Loucy (cell line): Measurements from ENCODE around the gene BIN1.
A peak's percentile ranks its signal among the peaks of the same experiment; 100 is the strongest.

ENCODE experiments used
- H2AFZ ChIP-seq: fragments of 200-600 bp; sonication (generic); 2 replicates; pipeline ENCODE4 v1.6.0; 2016; ENCODE audit warnings: antibody characterized with exemption, mild to moderate bottlenecking, low read length, moderate library complexity
- H3F3A ChIP-seq: fragments of 200-600 bp; 2 replicates; pipeline ENCODE4 v1.6.0; 2016; ENCODE audit warnings: antibody characterized with exemption, low read depth, mild to moderate bottlenecking
- H3K27me3 ChIP-seq: fragments of 200-600 bp; sonication (generic); 2 replicates; pipeline ENCODE4 v1.6.1; 2014; ENCODE audit warnings: low read length, mild to moderate bottlenecking; ENCODE audit not compliant: insufficient read depth, poor library complexity, severe bottlenecking
- H3K36me3 ChIP-seq: fragments of 200-600 bp; sonication (generic); 2 replicates; pipeline ENCODE4 v1.6.1; 2016; ENCODE audit warnings: low read length; ENCODE audit not compliant: insufficient read depth
- H3K4me1 ChIP-seq: fragments of 200-600 bp; sonication (generic); 2 replicates; pipeline ENCODE4 v1.5.1; 2014; ENCODE audit warnings: low read length, mild to moderate bottlenecking; ENCODE audit not compliant: insufficient read depth, poor library complexity, severe bottlenecking
- H3K4me2 ChIP-seq: fragments of 200-600 bp; sonication (generic); 2 replicates; pipeline ENCODE4 v1.6.0; 2014; ENCODE audit warnings: antibody characterized with exemption, low read length, low read depth, mild to moderate bottlenecking; ENCODE audit not compliant: poor library complexity, severe bottlenecking
- H3K4me3 ChIP-seq: fragments of 200-600 bp; sonication (generic); 2 replicates; pipeline ENCODE4 v1.5.1; 2014; ENCODE audit warnings: low read length, mild to moderate bottlenecking, mixed read lengths; ENCODE audit not compliant: poor library complexity, severe bottlenecking
- H3K79me2 ChIP-seq: fragments of 200-600 bp; sonication (generic); 2 replicates; pipeline ENCODE4 v1.6.1; 2014; ENCODE audit warnings: low read length; ENCODE audit not compliant: insufficient read depth
- H3K9ac ChIP-seq: fragments of 200-600 bp; sonication (generic); 2 replicates; pipeline ENCODE4 v1.6.0; 2014; ENCODE audit warnings: mild to moderate bottlenecking, low read depth, low read length, moderate library complexity; ENCODE audit not compliant: poor library complexity, severe bottlenecking
- H3K9me2 ChIP-seq: fragments of 200-600 bp; sonication (generic); replicated peaks from 2 replicates; pipeline ENCODE4 v1.6.1; 2016; ENCODE audit warnings: low read depth, low read length, mixed read lengths
- H3K9me3 ChIP-seq: fragments of 200-600 bp; sonication (generic); 2 replicates; pipeline ENCODE4 v1.6.1; 2014; ENCODE audit warnings: mild to moderate bottlenecking, antibody characterized with exemption, low read length, low read depth; ENCODE audit not compliant: insufficient read depth
- H4K20me1 ChIP-seq: fragments of 200-600 bp; sonication (generic); 2 replicates; pipeline ENCODE4 v1.6.0; 2014; ENCODE audit warnings: antibody characterized with exemption, low read length, mild to moderate bottlenecking; ENCODE audit not compliant: insufficient read depth, poor library complexity, severe bottlenecking
- CTCF ChIP-seq: fragments of 200-600 bp; sonication (generic); conservative IDR thresholded peaks from 2 replicates; pipeline ENCODE4 v1.5.1; 2014; ENCODE audit warnings: mild to moderate bottlenecking, antibody characterized with exemption, low read length
- EZH2phosphoT487 ChIP-seq: fragments of 200-600 bp; IDR thresholded peaks from 2 replicates; pipeline ENCODE4 v1.6.1; 2018; ENCODE audit warnings: antibody characterized with exemption, mild to moderate bottlenecking, moderate library complexity, borderline replicate concordance

The BIN1 gene

DNA sequence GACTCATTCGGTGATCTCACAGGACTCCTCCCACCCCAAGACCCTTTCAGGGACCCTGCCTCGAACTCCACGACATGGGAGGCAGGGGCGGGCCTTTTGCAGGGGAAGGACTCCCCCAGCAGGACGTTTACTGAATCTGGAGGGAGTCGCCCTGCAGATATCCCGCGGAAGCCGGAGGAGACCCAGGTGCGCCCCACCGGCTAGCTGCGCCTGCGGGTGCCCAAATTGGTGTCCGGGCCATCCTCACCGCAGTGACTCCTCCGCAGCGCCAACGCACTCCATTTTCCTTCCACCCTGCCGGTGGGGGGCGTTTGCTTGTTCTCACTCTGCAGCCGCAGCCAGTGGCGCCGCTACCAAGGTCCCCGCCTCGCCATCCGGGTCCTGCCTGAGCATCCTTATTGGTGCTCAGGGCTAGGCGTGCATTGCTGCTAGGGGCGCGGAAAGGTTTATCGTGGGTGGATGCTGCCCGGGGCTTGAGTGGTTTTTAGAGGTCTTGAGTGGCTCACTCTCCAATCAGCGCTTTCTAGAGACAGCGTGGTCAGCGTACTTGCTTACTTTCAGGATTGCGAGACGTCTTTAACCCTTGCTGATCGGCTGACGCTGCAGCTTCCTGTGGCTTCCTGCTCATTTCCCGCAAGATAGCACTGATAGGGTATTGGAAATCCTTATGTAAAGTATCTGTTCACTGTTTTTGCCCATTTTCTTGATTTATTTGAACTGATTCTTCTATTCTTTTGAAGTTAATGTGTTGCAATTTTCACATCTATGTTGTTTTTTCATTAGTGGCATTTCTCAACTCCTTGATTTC lies 81.4 kb downstream of the BIN1 start:
- no peaks in the 10 kb centered on the region for H3K9me3 ChIP-seq
- no peaks in the 10 kb centered on the region for H3K9me2 ChIP-seq
- H4K20me1 ChIP-seq = no peaks in the 10 kb centered on the region
- H3K4me2 ChIP-seq = peak overlapping the region; percentile 10
- no peaks in the 10 kb centered on the region for H3K4me1 ChIP-seq
- H2AFZ ChIP-seq = peak overlapping the region; percentile 64
- no peak overlapping the region for H3K4me3 ChIP-seq
- TF ChIP-seq EZH2phosphoT487 = no peak
- TF ChIP-seq CTCF = no peak
- no peaks in the 10 kb centered on the region for H3K79me2 ChIP-seq
- no peak overlapping the region for H3K9ac ChIP-seq
- no peaks in the 10 kb centered on the region for H3K36me3 ChIP-seq
- H3K27me3 ChIP-seq = no peaks in the 10 kb centered on the region
- no peaks in the 10 kb centered on the region for H3F3A ChIP-seq

DNA sequence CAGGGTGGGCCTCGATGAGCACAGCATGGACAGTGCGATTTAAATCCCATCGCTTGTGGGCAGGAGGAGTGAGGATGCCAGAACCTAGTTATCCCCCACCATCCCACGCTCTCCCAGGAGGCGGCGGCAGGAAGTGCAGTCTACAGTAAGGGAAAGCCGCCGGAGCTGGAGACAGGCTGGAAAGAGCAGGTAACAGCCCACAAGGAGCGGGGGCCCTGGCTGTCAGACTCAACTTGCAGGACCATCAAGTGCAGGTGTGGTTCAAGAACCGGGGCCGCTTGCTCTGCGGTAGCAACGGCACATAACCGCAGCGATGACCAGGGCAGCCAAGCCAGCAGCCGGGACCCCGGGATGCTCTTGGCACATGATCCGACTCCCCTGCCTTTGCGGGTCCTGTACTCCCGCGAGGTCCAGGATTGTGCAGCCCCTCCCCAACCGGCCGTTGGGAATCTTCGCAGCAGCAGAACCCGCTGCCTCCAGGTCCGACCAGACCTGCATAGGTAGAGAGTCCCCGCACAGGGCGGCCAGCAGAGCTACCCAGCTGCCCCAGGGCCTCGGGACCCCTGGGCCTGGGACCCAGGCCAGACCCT lies 82.1 kb downstream of the BIN1 start:
- H3K27me3 ChIP-seq = no peaks in the 10 kb centered on the region

GRCh38 chr2:127023504-127023903 lies 83.5 kb downstream of the BIN1 start:
- Histone ChIP-seq H3F3A (no peaks in the 10 kb centered on the region), H3K4me1 (no peaks in the 10 kb centered on the region), H3K4me2 (no peak overlapping the region), H3K36me3 (no peaks in the 10 kb centered on the region), H3K4me3 (no peak overlapping the region), H2AFZ (no peak overlapping the region), H3K9ac (no peak overlapping the region), H3K79me2 (no peaks in the 10 kb centered on the region), H3K9me3 (no peaks in the 10 kb centered on the region), H3K9me2 (no peaks in the 10 kb centered on the region), H3K27me3 (no peaks in the 10 kb centered on the region), H4K20me1 (no peaks in the 10 kb centered on the region)
- TF ChIP-seq EZH2phosphoT487 = no peak

More for the DNA sequence above, 82.1 kb downstream of the BIN1 start:
- H3K9me3 ChIP-seq = no peaks in the 10 kb centered on the region
- no peaks in the 10 kb centered on the region for H3K36me3 ChIP-seq
- TF ChIP-seq CTCF = no peak
- no peaks in the 10 kb centered on the region for H3K9me2 ChIP-seq
- no peak overlapping the region for H3K4me3 ChIP-seq
- no peak overlapping the region for H2AFZ ChIP-seq
- no peaks in the 10 kb centered on the region for H3F3A ChIP-seq
- H3K4me2 ChIP-seq = no peak overlapping the region
- no peak overlapping the region for H3K9ac ChIP-seq
- H3K79me2 ChIP-seq = no peaks in the 10 kb centered on the region
- no peaks in the 10 kb centered on the region for H3K4me1 ChIP-seq
- H4K20me1 ChIP-seq = no peaks in the 10 kb centered on the region
